BE2C (cell line): ENCODE results near the gene MRFAP1L1. TPM values are rescaled to one million over a fixed set of nuclear protein-coding genes. Genes with fewer than 3 reads are reported as not detected.
"Not testable (repeated sequence)": the region's sequence is repeated elsewhere in the genome, so short reads cannot be mapped to it uniquely, and the experiment has no call there.

Experiments
- DNase-seq: peaks from one replicate; pipeline ENCODE4 v3.0.0-alpha.2; 2020
- H3K27me3 ChIP-seq: fragments of 250-450 bp; sonication (Bioruptor Pico); 2 replicates; pipeline ENCODE4 v1.5.1; 2020; ENCODE audit warnings: mild to moderate bottlenecking
- H3K36me3 ChIP-seq: fragments of 250-450 bp; sonication (Bioruptor Pico); 2 replicates; pipeline ENCODE4 v1.5.1; 2020; ENCODE audit warnings: mild to moderate bottlenecking
- H3K4me1 ChIP-seq: fragments of 250-450 bp; sonication (Bioruptor Pico); 2 replicates; pipeline ENCODE4 v1.5.1; 2020
- H3K4me3 ChIP-seq: 2 replicates; pipeline ENCODE4 v1.5.1; 2011; ENCODE audit warnings: low read depth, low read length
- H3K9me3 ChIP-seq: fragments of 250-450 bp; sonication (Bioruptor Pico); 2 replicates; pipeline ENCODE4 v1.5.1; 2020
- polyA plus RNA-seq: library from polyadenylated mRNA; unstranded; fragments of >200 nt; gene quantifications from one replicate; pipeline ENCODE4 v1.2.1, GENCODE V29; 2012; ENCODE audit warnings: low read depth, missing spikeins; ENCODE audit not compliant: insufficient read length, insufficient read depth
- TF ChIP-seq, protein P1 (sequence below): IDR thresholded peaks from 2 replicates; pipeline ENCODE4 v1.5.1; 2012; ENCODE audit warnings: mild to moderate bottlenecking, low read depth, low read length

MRFAP1L1 gene
- 120 TPM for polyA plus RNA-seq

- Histone ChIP-seq H3K9me3 (no peaks in the 10 kb centered on the region; the same call in none of the 2 replicates), H3K36me3 (peaks cover 32% of the 10 kb centered on the region), H3K27me3 (no peaks in the 10 kb centered on the region), H3K4me1 (peaks cover 3% of the 10 kb centered on the region; the same call in 1 of the 2 replicates), H3K4me3 (peak within 1 kb of the TSS; percentile 86)
- TF ChIP-seq, protein P1, sequence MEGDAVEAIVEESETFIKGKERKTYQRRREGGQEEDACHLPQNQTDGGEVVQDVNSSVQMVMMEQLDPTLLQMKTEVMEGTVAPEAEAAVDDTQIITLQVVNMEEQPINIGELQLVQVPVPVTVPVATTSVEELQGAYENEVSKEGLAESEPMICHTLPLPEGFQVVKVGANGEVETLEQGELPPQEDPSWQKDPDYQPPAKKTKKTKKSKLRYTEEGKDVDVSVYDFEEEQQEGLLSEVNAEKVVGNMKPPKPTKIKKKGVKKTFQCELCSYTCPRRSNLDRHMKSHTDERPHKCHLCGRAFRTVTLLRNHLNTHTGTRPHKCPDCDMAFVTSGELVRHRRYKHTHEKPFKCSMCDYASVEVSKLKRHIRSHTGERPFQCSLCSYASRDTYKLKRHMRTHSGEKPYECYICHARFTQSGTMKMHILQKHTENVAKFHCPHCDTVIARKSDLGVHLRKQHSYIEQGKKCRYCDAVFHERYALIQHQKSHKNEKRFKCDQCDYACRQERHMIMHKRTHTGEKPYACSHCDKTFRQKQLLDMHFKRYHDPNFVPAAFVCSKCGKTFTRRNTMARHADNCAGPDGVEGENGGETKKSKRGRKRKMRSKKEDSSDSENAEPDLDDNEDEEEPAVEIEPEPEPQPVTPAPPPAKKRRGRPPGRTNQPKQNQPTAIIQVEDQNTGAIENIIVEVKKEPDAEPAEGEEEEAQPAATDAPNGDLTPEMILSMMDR, result no peak
- DNase-seq, result peak; percentile 97
Measured at GRCh38 chr4:6709230-6710114, at the start of gene MRFAP1L1. MRFAP1L1 (minus strand) TSS chr4:6709865; CDS start chr4:6709629, 236 bp downstream.

DNA sequence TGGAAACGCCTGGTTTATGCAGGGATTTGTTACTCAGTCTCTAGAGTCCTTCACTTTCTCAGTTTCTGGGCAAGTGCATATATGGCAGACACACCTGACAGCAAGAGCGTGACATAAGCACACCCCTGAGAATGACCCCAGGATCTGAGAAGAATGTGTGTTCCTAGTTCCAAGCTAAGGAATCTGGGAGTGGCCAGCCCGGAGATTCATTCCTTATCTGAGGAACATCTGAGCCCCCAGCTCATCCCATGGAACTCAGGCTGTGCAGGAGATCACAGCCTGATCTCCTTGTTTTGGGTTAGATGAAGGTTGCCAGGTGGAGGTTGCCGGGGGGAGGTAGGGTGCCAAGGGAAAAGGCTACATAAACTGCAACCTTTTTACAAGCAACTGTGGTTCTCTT, 49.1 kb upstream of the MRFAP1L1 start:
- DNase-seq, result no peak
- no peaks in the 10 kb centered on the region for H3K4me1 ChIP-seq
- TF ChIP-seq, protein P1, result no peak
- no peaks in the 10 kb centered on the region for H3K9me3 ChIP-seq
- no peaks in the 10 kb centered on the region for H3K36me3 ChIP-seq
- no peak overlapping the region for H3K4me3 ChIP-seq
- H3K27me3 ChIP-seq, result no peaks in the 10 kb centered on the region

DNA sequence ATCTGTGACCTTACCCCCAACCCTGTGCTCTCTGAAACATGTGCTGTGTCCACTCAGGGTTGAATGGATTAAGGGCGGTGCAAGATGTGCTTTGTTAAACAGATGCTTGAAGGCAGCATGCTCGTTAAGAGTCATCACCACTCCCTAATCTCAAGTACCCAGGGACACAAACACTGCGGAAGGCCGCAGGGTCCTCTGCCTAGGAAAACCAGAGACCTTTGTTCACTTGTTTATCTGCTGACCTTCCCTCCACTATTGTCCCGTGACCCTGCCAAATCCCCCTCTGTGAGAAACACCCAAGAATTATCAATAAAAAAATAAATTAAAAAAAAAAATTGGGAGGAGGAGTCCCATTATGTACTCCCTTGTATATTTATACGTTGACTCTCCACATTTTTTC, 46.7 kb upstream of the MRFAP1L1 start:
- DNase-seq, H3K4me3 ChIP-seq, H3K9me3 ChIP-seq, H3K36me3 ChIP-seq, H3K4me1 ChIP-seq, H3K27me3 ChIP-seq: not testable (repeated sequence)

DNA sequence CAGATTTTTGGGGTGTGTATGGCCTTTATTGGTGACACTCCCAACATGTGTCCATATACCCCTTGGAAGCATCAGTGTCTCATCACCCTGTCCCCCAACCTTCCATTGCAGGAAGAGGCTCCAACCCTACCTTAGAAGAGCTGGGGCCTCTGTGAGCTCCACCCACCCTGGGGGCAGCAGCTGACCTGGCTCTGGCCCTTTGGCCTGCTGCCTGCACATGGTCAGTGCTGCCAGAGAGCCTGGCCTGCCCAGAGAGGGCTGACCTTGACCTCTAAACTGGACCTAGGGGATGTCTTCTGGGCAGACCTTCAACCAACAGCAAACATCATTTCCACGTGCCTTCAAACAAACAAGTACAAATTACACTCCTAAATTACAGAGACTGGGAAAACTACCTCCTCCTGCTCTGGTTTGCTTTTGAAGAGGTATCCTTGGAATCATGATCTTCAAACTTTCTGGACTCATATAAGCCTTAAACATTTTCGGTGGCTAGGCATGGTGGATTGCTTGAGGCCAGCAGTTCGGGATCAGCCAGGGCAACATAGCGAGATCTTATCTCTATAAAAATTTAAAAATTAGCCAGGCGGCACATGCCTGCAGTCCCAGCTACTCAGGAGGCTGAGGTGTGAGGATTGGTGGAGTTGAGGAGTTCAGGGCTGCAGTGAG, 45.6 kb upstream of the MRFAP1L1 start:
- H3K4me1 ChIP-seq, result no peaks in the 10 kb centered on the region
- H3K4me3 ChIP-seq, result no peak overlapping the region
- TF ChIP-seq, protein P1, result no peak

DNA sequence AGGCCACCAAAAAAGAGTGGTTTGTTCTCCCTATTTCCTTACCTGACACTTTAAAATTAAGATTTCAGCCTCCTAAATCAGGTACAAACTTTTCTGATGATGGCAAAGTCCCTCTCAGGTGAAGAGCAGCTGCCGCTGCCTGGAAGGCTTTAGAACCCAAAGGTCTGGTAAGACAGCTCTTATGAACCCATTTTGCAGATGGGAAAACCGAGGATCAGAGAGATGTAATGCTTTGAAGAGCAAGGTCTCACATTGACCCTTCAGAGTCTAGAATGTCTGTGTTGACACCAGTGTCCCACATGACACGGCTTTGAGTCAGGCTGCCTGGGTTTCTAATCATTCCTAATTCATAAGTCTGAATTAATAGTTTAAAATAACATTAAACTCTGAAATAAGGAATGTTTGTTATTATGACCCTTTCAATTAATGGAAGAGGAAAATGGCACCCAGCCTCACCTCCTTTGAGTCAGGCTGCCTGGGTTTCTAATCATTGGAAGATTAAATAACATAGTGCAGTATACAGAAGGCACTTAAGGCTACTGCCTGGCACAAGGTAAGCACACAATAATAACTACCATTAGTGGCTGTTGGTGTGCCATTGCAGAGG, 44.9 kb upstream of the MRFAP1L1 start:
- no peaks in the 10 kb centered on the region for H3K4me1 ChIP-seq
- no peak for DNase-seq
- no peak overlapping the region for H3K4me3 ChIP-seq
- no peaks in the 10 kb centered on the region for H3K36me3 ChIP-seq
- H3K9me3 ChIP-seq, result no peaks in the 10 kb centered on the region
- H3K27me3 ChIP-seq, result no peaks in the 10 kb centered on the region
- TF ChIP-seq, protein P1, result no peak

More for the DNA sequence above, 45.6 kb upstream of the MRFAP1L1 start:
- Histone ChIP-seq H3K36me3 (no peaks in the 10 kb centered on the region), H3K27me3 (no peaks in the 10 kb centered on the region), H3K9me3 (no peaks in the 10 kb centered on the region)
- DNase-seq, result no peak

DNA sequence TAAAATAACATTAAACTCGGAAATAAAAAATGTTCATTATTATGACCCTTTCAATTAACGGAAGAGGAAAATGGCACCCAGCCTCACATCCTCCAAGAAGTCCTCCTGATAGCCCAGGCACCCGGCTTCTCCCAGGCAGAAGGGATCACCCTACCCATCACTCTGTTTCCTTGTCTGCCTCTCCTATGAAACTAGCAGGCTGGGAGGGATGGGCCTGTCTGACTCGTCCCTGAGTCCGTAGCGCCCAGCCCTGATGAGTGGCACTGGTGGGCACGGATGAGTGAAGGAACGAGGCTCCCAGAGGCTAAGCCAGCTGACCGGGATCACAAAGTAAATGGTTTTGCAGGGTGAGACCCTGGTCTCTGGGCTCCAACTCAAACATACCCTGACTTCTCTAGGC, 44.2 kb upstream of the MRFAP1L1 start:
- TF ChIP-seq, protein P1, result no peak
- no peaks in the 10 kb centered on the region for H3K9me3 ChIP-seq
- no peak for DNase-seq
- H3K4me1 ChIP-seq, result no peaks in the 10 kb centered on the region; the same call in 1 of the 2 replicates
- no peak overlapping the region for H3K4me3 ChIP-seq
- no peaks in the 10 kb centered on the region for H3K36me3 ChIP-seq
- no peaks in the 10 kb centered on the region for H3K27me3 ChIP-seq
